ENCODE data around the gene PGRMC1. TPM values are rescaled to one million over a fixed set of nuclear protein-coding genes. Genes with fewer than 3 reads are reported as not detected.

Gene PGRMC1
- total RNA-seq = 117 TPM

- Histone ChIP-seq H3K9me3 (no peaks in the 10 kb centered on the region), H3K4me3 (peak within 1 kb of the TSS; percentile 71 to 76), H3K4me1 (no peaks in the 10 kb centered on the region), H3K27me3 (no peaks in the 10 kb centered on the region), H3K36me3 (no peaks in the 10 kb centered on the region), H3K27ac (peak within 1 kb of the TSS; percentile 87 to 88)
- peak; percentile 24 to 88 for DNase-seq (ENCODE audit: low spot score in 2 of 2)
- TF ChIP-seq CTCF (IDR thresholded peaks at IDR 0.05) = peak in 1 of 3 experiments; percentile 3
- intact Hi-C loops (cut with DNase I) = loop anchor here (5.0 to 10.0 kb wide), 5 partner anchors 259 to 639 kb away; partner anchors contain the start of genes NDUFA1, NKRF and RNF113A
Measured at GRCh38 chrX:119235872-119236622, at the start of gene PGRMC1. PGRMC1 (plus strand) TSS chrX:119236285; CDS start chrX:119236364, 79 bp downstream.

GRCh38 chrX:119186763-119187162 is 49.3 kb upstream of the PGRMC1 start:
- Histone ChIP-seq H3K9me3 (no peaks in the 10 kb centered on the region), H3K27ac (no peak overlapping the region), H3K36me3 (no peaks in the 10 kb centered on the region), H3K27me3 (no peaks in the 10 kb centered on the region), H3K4me1 (no peaks in the 10 kb centered on the region), H3K4me3 (no peak overlapping the region)
- no peak for TF ChIP-seq CTCF (IDR thresholded peaks at IDR 0.05)
- no peak for DNase-seq (ENCODE audit: low spot score in 2 of 2)
- intact Hi-C loops (cut with DNase I) = no loop called here

- no peak for DNase-seq (ENCODE audit: low spot score in 2 of 2)
- intact Hi-C loops (cut with DNase I) = no loop called here
- no peak for TF ChIP-seq CTCF (IDR thresholded peaks at IDR 0.05)
- H3K4me1 ChIP-seq = no peaks in the 10 kb centered on the region
- no peaks in the 10 kb centered on the region for H3K27me3 ChIP-seq
- H3K9me3 ChIP-seq = no peaks in the 10 kb centered on the region
- no peak overlapping the region for H3K4me3 ChIP-seq
- no peaks in the 10 kb centered on the region for H3K36me3 ChIP-seq
- no peak overlapping the region for H3K27ac ChIP-seq
Measured at GRCh38 chrX:119187298-119187697, 48.8 kb upstream of the PGRMC1 start.

GRCh38 chrX:119189115-119189514 is 47.0 kb upstream of the PGRMC1 start:
- H3K4me3 ChIP-seq = no peak overlapping the region

GRCh38 chrX:119189595-119189994 is 46.5 kb upstream of the PGRMC1 start:
- Histone ChIP-seq H3K4me3 (no peak overlapping the region), H3K36me3 (no peaks in the 10 kb centered on the region), H3K9me3 (no peaks in the 10 kb centered on the region), H3K4me1 (no peaks in the 10 kb centered on the region), H3K27ac (peak overlapping the region; percentile 62 to 63), H3K27me3 (no peaks in the 10 kb centered on the region)
- TF ChIP-seq CTCF (IDR thresholded peaks at IDR 0.05) = no peak
- intact Hi-C loops (cut with DNase I) = no loop called here
- peak in 1 of 2 donors; percentile 69 for DNase-seq (ENCODE audit: low spot score in 2 of 2)

More at GRCh38 chrX:119189115-119189514, 47.0 kb upstream of the PGRMC1 start:
- Histone ChIP-seq H3K9me3 (no peaks in the 10 kb centered on the region), H3K27me3 (no peaks in the 10 kb centered on the region), H3K4me1 (no peaks in the 10 kb centered on the region), H3K36me3 (no peaks in the 10 kb centered on the region), H3K27ac (no peak overlapping the region)
- intact Hi-C loops (cut with DNase I) = no loop called here
- TF ChIP-seq CTCF (IDR thresholded peaks at IDR 0.05) = no peak
- DNase-seq (ENCODE audit: low spot score in 2 of 2) = no peak
